ENCODE data around the gene DGKQ.

DGKQ gene

GRCh38 chr4:1019320-1019719 is 46.0 kb upstream of the DGKQ start:
- no peaks in the 10 kb centered on the region for H3K4me1 ChIP-seq (ENCODE audit: control insufficient read depth in 1 of 2, insufficient read depth in 1 of 2, low read depth in 1 of 2, low read length in 1 of 2)
- no peak overlapping the region for H3K4me3 ChIP-seq (ENCODE audit: low read depth in 1 of 2, low read length in 1 of 2)
- H3K9me3 ChIP-seq, result no peaks in the 10 kb centered on the region
- no peak overlapping the region for H3K27ac ChIP-seq
- TF ChIP-seq, protein P1, sequence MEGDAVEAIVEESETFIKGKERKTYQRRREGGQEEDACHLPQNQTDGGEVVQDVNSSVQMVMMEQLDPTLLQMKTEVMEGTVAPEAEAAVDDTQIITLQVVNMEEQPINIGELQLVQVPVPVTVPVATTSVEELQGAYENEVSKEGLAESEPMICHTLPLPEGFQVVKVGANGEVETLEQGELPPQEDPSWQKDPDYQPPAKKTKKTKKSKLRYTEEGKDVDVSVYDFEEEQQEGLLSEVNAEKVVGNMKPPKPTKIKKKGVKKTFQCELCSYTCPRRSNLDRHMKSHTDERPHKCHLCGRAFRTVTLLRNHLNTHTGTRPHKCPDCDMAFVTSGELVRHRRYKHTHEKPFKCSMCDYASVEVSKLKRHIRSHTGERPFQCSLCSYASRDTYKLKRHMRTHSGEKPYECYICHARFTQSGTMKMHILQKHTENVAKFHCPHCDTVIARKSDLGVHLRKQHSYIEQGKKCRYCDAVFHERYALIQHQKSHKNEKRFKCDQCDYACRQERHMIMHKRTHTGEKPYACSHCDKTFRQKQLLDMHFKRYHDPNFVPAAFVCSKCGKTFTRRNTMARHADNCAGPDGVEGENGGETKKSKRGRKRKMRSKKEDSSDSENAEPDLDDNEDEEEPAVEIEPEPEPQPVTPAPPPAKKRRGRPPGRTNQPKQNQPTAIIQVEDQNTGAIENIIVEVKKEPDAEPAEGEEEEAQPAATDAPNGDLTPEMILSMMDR (IDR thresholded peaks at IDR 0.05), result no peak
- peaks cover 11% of the 10 kb centered on the region for H3K27me3 ChIP-seq
- H3K36me3 ChIP-seq, result no peaks in the 10 kb centered on the region

DNA sequence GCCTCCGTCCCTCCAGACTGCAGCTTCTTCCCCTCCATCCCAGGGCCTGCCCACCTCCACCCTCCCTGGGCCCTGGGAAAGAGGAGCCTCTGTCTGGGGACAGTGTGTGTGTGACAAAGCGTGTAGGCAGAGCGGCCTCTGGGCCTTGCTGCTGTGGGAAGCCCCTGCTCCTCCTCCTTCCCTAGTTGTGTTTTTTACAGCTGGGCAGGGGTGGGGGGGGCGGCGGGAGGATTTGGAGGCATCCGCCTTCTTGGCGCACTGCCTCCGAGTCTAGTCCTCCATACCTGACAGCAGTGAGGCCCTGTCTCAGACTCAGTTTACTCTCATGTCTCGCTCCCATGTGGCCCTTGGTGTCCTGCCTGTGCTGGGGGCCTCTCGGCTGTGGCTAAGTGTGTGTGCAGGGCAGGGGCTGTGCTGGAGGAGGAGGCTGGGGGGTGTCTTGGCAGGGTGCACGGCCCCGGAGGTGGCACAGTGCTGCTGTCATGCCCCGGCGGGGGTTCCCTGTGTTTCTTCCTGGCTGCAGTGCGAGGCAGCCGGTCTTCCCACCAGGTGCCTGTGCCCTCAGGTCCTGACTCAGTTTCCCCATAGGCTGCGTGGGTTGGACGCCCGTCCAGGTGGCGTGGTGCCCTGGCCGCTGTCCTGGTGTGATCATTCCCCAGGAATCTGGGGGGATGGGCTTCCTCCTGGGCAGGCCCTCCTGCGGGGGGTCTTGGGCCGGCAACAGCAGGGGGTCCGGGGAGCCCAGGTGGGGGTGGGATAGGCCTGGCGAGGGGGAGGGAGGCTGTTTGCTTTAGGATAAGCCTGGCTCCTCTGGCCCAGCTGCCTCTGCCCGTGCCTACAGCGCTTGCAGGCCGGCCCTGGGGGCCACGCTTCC is 45.0 kb upstream of the DGKQ start:
- TF ChIP-seq, protein P1 (IDR thresholded peaks at IDR 0.05), result no peak
- H3K27me3 ChIP-seq, result peaks cover 21% of the 10 kb centered on the region
- H3K4me1 ChIP-seq (ENCODE audit: control insufficient read depth in 1 of 2, insufficient read depth in 1 of 2, low read depth in 1 of 2, low read length in 1 of 2), result no peaks in the 10 kb centered on the region
- H3K9me3 ChIP-seq, result no peaks in the 10 kb centered on the region
- no peak overlapping the region for H3K27ac ChIP-seq
- no peak overlapping the region for H3K4me3 ChIP-seq (ENCODE audit: low read depth in 1 of 2, low read length in 1 of 2)
- H3K36me3 ChIP-seq, result no peaks in the 10 kb centered on the region

DNA sequence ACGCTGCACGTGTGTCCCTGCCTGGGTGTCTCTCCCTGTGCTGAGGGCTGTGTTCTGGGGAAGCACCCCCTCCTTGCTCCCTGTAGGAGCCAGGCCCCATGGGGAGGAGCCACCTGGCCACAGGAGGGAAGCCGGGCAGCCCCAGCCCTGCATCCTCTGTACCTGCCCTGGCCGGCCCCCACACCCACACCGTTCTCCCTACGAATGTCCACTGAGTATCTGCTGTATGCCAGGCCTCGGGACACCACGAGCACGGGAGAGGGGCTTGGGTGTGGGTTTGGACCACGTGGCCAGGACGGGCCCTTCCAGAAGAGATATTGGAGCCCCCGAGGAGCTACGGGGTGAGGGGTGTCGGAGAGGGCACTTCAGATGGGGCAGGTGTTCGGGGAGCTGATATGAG is 44.3 kb upstream of the DGKQ start:
- TF ChIP-seq, protein P1 (IDR thresholded peaks at IDR 0.05), result no peak
- H3K4me3 ChIP-seq (ENCODE audit: low read depth in 1 of 2, low read length in 1 of 2), result no peak overlapping the region
- H3K27ac ChIP-seq, result no peak overlapping the region
- no peaks in the 10 kb centered on the region for H3K36me3 ChIP-seq
- no peaks in the 10 kb centered on the region for H3K9me3 ChIP-seq
- no peaks in the 10 kb centered on the region for H3K4me1 ChIP-seq (ENCODE audit: control insufficient read depth in 1 of 2, insufficient read depth in 1 of 2, low read depth in 1 of 2, low read length in 1 of 2)
- H3K27me3 ChIP-seq, result peaks cover 27% of the 10 kb centered on the region

- H3K36me3 ChIP-seq, result no peaks in the 10 kb centered on the region
- TF ChIP-seq, protein P1 (IDR thresholded peaks at IDR 0.05), result no peak
- no peak overlapping the region for H3K4me3 ChIP-seq (ENCODE audit: low read depth in 1 of 2, low read length in 1 of 2)
- peaks cover 32% of the 10 kb centered on the region for H3K27me3 ChIP-seq
- no peak overlapping the region for H3K27ac ChIP-seq
- H3K9me3 ChIP-seq, result no peaks in the 10 kb centered on the region
- peaks cover 0 to 3% of the 10 kb centered on the region in 2 experiments for H3K4me1 ChIP-seq (ENCODE audit: control insufficient read depth in 1 of 2, insufficient read depth in 1 of 2, low read depth in 1 of 2, low read length in 1 of 2)
These were observed 43.8 kb upstream of the DGKQ start for GRCh38 chr4:1017211-1017610.

DNA sequence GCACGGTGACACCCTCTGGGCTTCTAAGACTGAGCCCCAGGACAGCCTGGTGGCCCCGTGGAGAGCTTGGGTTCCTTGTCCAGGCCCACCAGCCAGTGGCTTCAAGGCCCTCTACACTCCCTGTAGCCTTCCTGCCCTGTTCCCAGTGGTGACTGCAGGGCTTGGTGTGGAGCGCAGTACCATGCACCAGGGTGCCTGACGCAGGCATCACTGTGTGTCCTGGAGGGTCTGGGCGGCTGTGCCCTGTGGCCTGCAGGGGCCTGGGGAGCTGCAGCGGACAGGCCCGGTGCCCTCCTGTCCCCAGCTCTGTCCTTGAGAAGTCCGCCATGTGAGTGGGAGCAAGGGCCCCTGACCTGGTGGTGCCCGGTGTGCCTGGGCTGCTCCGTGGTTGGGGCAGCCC is 42.4 kb upstream of the DGKQ start:
- H3K4me1 ChIP-seq (ENCODE audit: control insufficient read depth in 1 of 2, insufficient read depth in 1 of 2, low read depth in 1 of 2, low read length in 1 of 2), result peaks cover 2 to 10% of the 10 kb centered on the region in 2 experiments
- no peaks in the 10 kb centered on the region for H3K36me3 ChIP-seq
- H3K4me3 ChIP-seq (ENCODE audit: low read depth in 1 of 2, low read length in 1 of 2), result no peak overlapping the region
- peaks cover 44% of the 10 kb centered on the region for H3K27me3 ChIP-seq
- no peaks in the 10 kb centered on the region for H3K9me3 ChIP-seq
- TF ChIP-seq, protein P1 (IDR thresholded peaks at IDR 0.05), result no peak
- no peak overlapping the region for H3K27ac ChIP-seq

Measured in neutrophil (primary cell).